ENCODE results near the gene XRN1. TPM values are rescaled to one million over a fixed set of nuclear protein-coding genes. Genes with fewer than 3 reads are reported as not detected.
A peak's percentile ranks its signal among the peaks of the same experiment; 100 is the strongest.

The XRN1 gene
- total RNA-seq, 4 donors from 2014 or later, result 23.4 to 48.1 (median 41.2) TPM

DNA sequence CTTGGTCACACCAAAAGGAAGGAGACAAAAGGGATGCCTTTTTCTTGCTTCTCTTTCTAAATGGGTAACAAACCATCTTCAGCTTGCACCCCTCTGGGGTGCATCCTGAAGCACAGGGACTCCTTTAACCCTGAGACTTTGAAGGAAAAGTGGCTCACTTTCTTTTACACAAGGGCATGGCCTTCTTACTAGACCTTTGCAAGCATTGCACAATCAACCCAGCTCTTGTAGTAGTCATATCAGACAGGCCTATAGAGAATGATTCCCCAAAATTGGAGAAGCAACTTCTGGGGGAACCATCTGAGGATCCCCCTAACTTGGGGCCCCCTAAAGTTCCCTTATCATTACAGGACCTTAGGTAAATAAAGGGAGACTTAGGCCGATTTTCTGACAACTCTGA, 166.4 kb downstream of the XRN1 start:
- 86 to 100% methylated on average over 1 of the region's 1 CpG for WGBS, 2 donors
- Histone ChIP-seq H3K4me3 (no peak overlapping the region), H3K27me3 (no peaks in the 10 kb centered on the region), H3K9me3 (no peaks in the 10 kb centered on the region), H3K36me3 (no peaks in the 10 kb centered on the region), H3K27ac (no peak overlapping the region), H3K4me1 (peaks cover 0 to 14% (median 3%) of the 10 kb centered on the region in 4 donors)
- no peak for DNase-seq (ENCODE audit: low spot score in 2 of 2)
- TF ChIP-seq POLR2A (IDR thresholded peaks at IDR 0.05) (no peak), EP300 (IDR thresholded peaks at IDR 0.05) (no peak), CTCF (IDR thresholded peaks at IDR 0.05) (no peak)

GRCh38 chr3:142279965-142280590, 167.8 kb downstream of the XRN1 start:
- peaks cover 0 to 28% (median 8%) of the 10 kb centered on the region in 4 donors for H3K4me1 ChIP-seq
- DNase-seq (ENCODE audit: low spot score in 2 of 2), result peak; percentile 22 to 73
- no peaks in the 10 kb centered on the region for H3K27me3 ChIP-seq
- no peaks in the 10 kb centered on the region for H3K9me3 ChIP-seq
- no peak overlapping the region for H3K4me3 ChIP-seq
- 17 to 19% methylated on average over 5 of the region's 5 CpGs for WGBS, 2 donors
- no peak overlapping the region for H3K27ac ChIP-seq
- no peaks in the 10 kb centered on the region for H3K36me3 ChIP-seq
- TF ChIP-seq CTCF (IDR thresholded peaks at IDR 0.05) (peak; percentile 48 to 81 (median 50)), EP300 (IDR thresholded peaks at IDR 0.05) (peak in 1 of 2 donors; percentile 84), POLR2A (IDR thresholded peaks at IDR 0.05) (no peak)

GRCh38 chr3:142278451-142278850, 169.4 kb downstream of the XRN1 start:
- 71 to 73% methylated on average over 2 of the region's 2 CpGs for WGBS, 2 donors
- H3K9me3 ChIP-seq, result no peaks in the 10 kb centered on the region
- H3K27ac ChIP-seq, result no peak overlapping the region
- DNase-seq (ENCODE audit: low spot score in 2 of 2), result no peak
- peaks cover 0 to 33% (median 12%) of the 10 kb centered on the region in 4 donors for H3K4me1 ChIP-seq
- no peak overlapping the region for H3K4me3 ChIP-seq
- no peaks in the 10 kb centered on the region for H3K36me3 ChIP-seq
- no peak for TF ChIP-seq POLR2A (IDR thresholded peaks at IDR 0.05)
- TF ChIP-seq EP300 (IDR thresholded peaks at IDR 0.05), result no peak
- no peak for TF ChIP-seq CTCF (IDR thresholded peaks at IDR 0.05)
- no peaks in the 10 kb centered on the region for H3K27me3 ChIP-seq

DNA sequence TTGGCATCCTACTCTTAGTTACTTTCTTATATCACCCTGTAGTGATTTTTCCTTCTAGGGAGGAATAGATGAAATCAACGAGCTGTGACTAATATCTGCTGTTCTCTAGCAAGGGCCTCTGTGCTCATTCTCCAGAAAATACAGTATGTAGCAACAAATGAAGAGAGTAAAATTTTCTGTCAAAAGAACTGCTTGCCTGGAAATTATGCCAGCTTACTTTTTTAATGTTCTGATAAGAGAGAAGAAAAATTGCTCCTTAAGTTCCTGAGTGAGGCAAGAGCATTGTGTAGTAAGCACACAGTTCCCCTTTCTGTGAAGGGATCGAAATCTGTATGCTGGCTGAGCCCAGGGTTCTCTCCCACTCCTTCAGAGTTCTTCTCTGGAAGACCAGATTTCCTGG, 171.1 kb downstream of the XRN1 start:
- Histone ChIP-seq H3K4me3 (no peak overlapping the region), H3K9me3 (no peaks in the 10 kb centered on the region), H3K27me3 (no peaks in the 10 kb centered on the region), H3K36me3 (no peaks in the 10 kb centered on the region), H3K4me1 (peaks cover 0 to 40% (median 12%) of the 10 kb centered on the region in 4 donors), H3K27ac (peak overlapping the region in 2 of 4 donors; percentile 60 to 64)
- TF ChIP-seq EP300 (IDR thresholded peaks at IDR 0.05) (no peak), CTCF (IDR thresholded peaks at IDR 0.05) (no peak)
- WGBS, 2 donors, result 52 to 57% methylated on average over 2 of the region's 2 CpGs
- DNase-seq (ENCODE audit: low spot score in 2 of 2), result no peak

DNA sequence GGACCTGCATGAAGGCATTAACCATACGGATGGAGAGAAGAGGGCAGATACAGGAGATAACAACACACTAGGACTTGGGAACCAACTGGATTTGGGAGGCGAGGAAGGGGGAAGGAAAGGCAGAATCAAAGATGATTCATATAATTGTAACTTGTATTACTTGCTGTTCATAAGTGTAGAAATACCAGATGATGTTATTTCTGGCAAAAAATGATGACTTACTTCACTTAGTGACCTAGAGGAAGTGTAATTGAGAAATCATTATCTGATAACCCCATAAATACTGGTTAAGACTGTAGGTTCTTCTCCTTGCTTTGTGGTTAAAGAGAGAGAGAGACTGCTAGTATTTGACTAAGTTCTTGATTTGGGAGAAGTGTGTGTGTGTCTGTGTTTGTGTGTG, 172.0 kb downstream of the XRN1 start:
- peak overlapping the region in 2 of 4 donors; percentile 60 to 64 for H3K27ac ChIP-seq
- no peak overlapping the region for H3K4me3 ChIP-seq
- 27 to 40% methylated on average over 2 of the region's 2 CpGs for WGBS, 2 donors
- DNase-seq (ENCODE audit: low spot score in 2 of 2), result no peak
- H3K36me3 ChIP-seq, result no peaks in the 10 kb centered on the region
- no peaks in the 10 kb centered on the region for H3K27me3 ChIP-seq
- TF ChIP-seq CTCF (IDR thresholded peaks at IDR 0.05), result no peak
- peak in 1 of 2 donors; percentile 56 for TF ChIP-seq EP300 (IDR thresholded peaks at IDR 0.05)
- H3K9me3 ChIP-seq, result no peaks in the 10 kb centered on the region
- peaks cover 0 to 40% (median 12%) of the 10 kb centered on the region in 4 donors for H3K4me1 ChIP-seq
